HCT116 (cell line): ENCODE results near the gene RNF180. TPM values are rescaled to one million over a fixed set of nuclear protein-coding genes. Genes with fewer than 3 reads are reported as not detected.

Experiments used
- ATAC-seq: fragments of 200-7000 bp; cut with Tn5 transposase; 2 replicates; pipeline ENCODE4 v1.9.1; 2020; ENCODE audit warnings: mild to moderate bottlenecking, moderate library complexity
- BruUV-seq: library from RNA; stranded (reverse); fragments of 400-500 nt; replicated peaks from 2 replicates; lab custom pipeline; 2021; lab: Mats Ljungman, UMichigan
- CTCF ChIA-PET: fragments of 300-600 bp; sonication (Branson Sonifier 250); formaldehyde crosslinking; loops from one replicate; lab custom pipeline; 2021; ENCODE audit warnings: antibody characterized with exemption; lab: Charles Lee
- POLR2A ChIA-PET: fragments of 300-600, 350-600 bp; sonication (Branson Sonifier 250); formaldehyde crosslinking; loops from one replicate; lab custom pipeline; 2021; ENCODE audit warnings: antibody characterized with exemption; lab: Charles Lee
- RAD21 ChIA-PET, 2 experiments: fragments of 300-600 bp; sonication (Branson Sonifier 250); formaldehyde crosslinking; loops; one replicate each; lab custom pipeline; 2023; ENCODE audit warnings: low total read pairs in 2 of 2; ENCODE audit not compliant: uncharacterized antibody in 2 of 2, unreplicated experiment in 2 of 2, low non-redundant PET in 1 of 2; lab: Charles Lee
- DNase-seq: peaks from one replicate; pipeline ENCODE4 v3.0.0-alpha.2; 2010; ENCODE audit warnings: low read depth, low spot score
- H2AFZ ChIP-seq: fragments of 200-600 bp; shearing (Covaris generic), sonication (generic); 2 replicates; pipeline ENCODE4 v1.6.1; 2017; ENCODE audit warnings: low read depth, mixed run types, mixed read lengths, antibody characterized with exemption, low read length; ENCODE audit not compliant: poor library complexity, severe bottlenecking
- H3K27ac ChIP-seq: 2 replicates; pipeline ENCODE4 v1.5.1; 2012; ENCODE audit warnings: low read depth, low read length
- H3K27me3 ChIP-seq: fragments of 200-600 bp; sonication (generic); 2 replicates; pipeline ENCODE4 v1.6.1; 2016; ENCODE audit warnings: mixed run types, low read length, mixed read lengths; ENCODE audit not compliant: insufficient read depth
- H3K36me3 ChIP-seq, 2 experiments: fragments of 200-500 bp in 1 of 2; fragments of 200-600 bp in 1 of 2; sonication (Bioruptor generic) in 1 of 2; sonication (generic) in 1 of 2; 2 replicates each; pipeline versions ENCODE4 v1.5.1 to v1.6.1; 2014 to 2016; ENCODE audit warnings: low read length in 2 of 2, inconsistent platforms in 1 of 2, mixed read lengths in 1 of 2, mixed run types in 1 of 2; ENCODE audit not compliant: insufficient read depth in 2 of 2, control insufficient read depth in 1 of 2
- H3K4me1 ChIP-seq, 2 experiments: fragments of 200-600 bp in 1 of 2; sonication (generic) in 1 of 2; 2 replicates each; pipeline versions ENCODE4 v1.5.1 to v1.6.1; 2012 to 2017; ENCODE audit warnings: low read length in 2 of 2, inconsistent platforms in 1 of 2, mild to moderate bottlenecking in 1 of 2, mixed read lengths in 1 of 2, mixed run types in 1 of 2, moderate library complexity in 1 of 2; ENCODE audit not compliant: insufficient read depth in 2 of 2, control insufficient read depth in 1 of 2
- H3K4me2 ChIP-seq: fragments of 200-600 bp; sonication (generic); 2 replicates; pipeline ENCODE4 v1.6.1; 2017; ENCODE audit warnings: mixed run types, low read length, mixed read lengths
- H3K4me3 ChIP-seq, 2 experiments: fragments of 200-600 bp in 1 of 2; sonication (generic) in 1 of 2; replicated peaks in 1 of 2; 2 replicates each; pipeline ENCODE4 v1.5.1; 2011 to 2016; ENCODE audit warnings: low read length in 2 of 2, control low read depth in 1 of 2, low read depth in 1 of 2, mild to moderate bottlenecking in 1 of 2, mixed read lengths in 1 of 2, mixed run types in 1 of 2
- H3K79me2 ChIP-seq: fragments of 200-600 bp; sonication (generic); 2 replicates; pipeline ENCODE4 v1.6.1; 2017; ENCODE audit warnings: mild to moderate bottlenecking, mixed run types, low read length, moderate library complexity, mixed read lengths; ENCODE audit not compliant: insufficient read depth
- H3K9ac ChIP-seq: fragments of 200-600 bp; sonication (generic); 2 replicates; pipeline ENCODE4 v1.6.1; 2016; ENCODE audit warnings: low read length, mixed read lengths
- H3K9me2 ChIP-seq: fragments of 200-600 bp; sonication (generic), shearing (Covaris generic); 2 replicates; pipeline ENCODE4 v1.6.1; 2017; ENCODE audit warnings: mixed run types, mild to moderate bottlenecking, moderate library complexity; ENCODE audit not compliant: insufficient read depth
- H3K9me3 ChIP-seq, 2 experiments: fragments of 200-500 bp in 1 of 2; fragments of 200-600 bp in 1 of 2; sonication (Bioruptor generic) in 1 of 2; sonication (generic) in 1 of 2; 2 replicates each; pipeline ENCODE4 v1.6.1; 2014 to 2017; ENCODE audit warnings: low read length in 2 of 2, mixed read lengths in 2 of 2, inconsistent platforms in 1 of 2, low read depth in 1 of 2, mild to moderate bottlenecking in 1 of 2, mixed run types in 1 of 2, moderate library complexity in 1 of 2; ENCODE audit not compliant: control insufficient read depth in 1 of 2, insufficient read depth in 1 of 2
- H4K20me1 ChIP-seq: fragments of 200-600 bp; sonication (generic), shearing (Covaris generic); 2 replicates; pipeline ENCODE4 v1.6.1; 2017; ENCODE audit warnings: mixed run types, mild to moderate bottlenecking, moderate library complexity; ENCODE audit not compliant: insufficient read depth
- ATF3 ChIP-seq: IDR thresholded peaks from 2 replicates; pipeline ENCODE4 v1.6.1; 2012
- CTCF ChIP-seq, 3 experiments: fragments of 200-600 bp in 1 of 3; sonication (generic) in 1 of 3; IDR thresholded peaks in 2 of 3; conservative IDR thresholded peaks in 1 of 3; 2 replicates each; pipeline ENCODE4 v1.5.1; 2012 to 2017; ENCODE audit warnings: low read depth in 2 of 3, low read length in 2 of 3, antibody characterized with exemption in 1 of 3, borderline replicate concordance in 1 of 3, control low read depth in 1 of 3, mild to moderate bottlenecking in 1 of 3, mixed read lengths in 1 of 3, mixed run types in 1 of 3, moderate library complexity in 1 of 3; ENCODE audit not compliant: insufficient read depth in 1 of 3
- EGR1 ChIP-seq: IDR thresholded peaks from 2 replicates; pipeline ENCODE4 v1.6.1; 2012; ENCODE audit warnings: low read depth
- ELF1 ChIP-seq: IDR thresholded peaks from 2 replicates; pipeline ENCODE4 v1.6.1; 2012; ENCODE audit warnings: low read depth, borderline replicate concordance
- EZH2 ChIP-seq: fragments of 200-600 bp; sonication (generic); IDR thresholded peaks from 2 replicates; pipeline ENCODE4 v1.6.1; 2017; ENCODE audit warnings: antibody characterized with exemption, mixed run types
- EZH2phosphoT487 ChIP-seq: fragments of 200-600 bp; IDR thresholded peaks from 2 replicates; pipeline ENCODE4 v1.6.1; 2018; ENCODE audit warnings: antibody characterized with exemption, borderline replicate concordance
- FOSL1 ChIP-seq: IDR thresholded peaks from 2 replicates; pipeline ENCODE4 v1.6.1; 2012; ENCODE audit warnings: low read depth
- JUND ChIP-seq: IDR thresholded peaks from 2 replicates; pipeline ENCODE4 v1.6.1; 2012
- POLR2A ChIP-seq: IDR thresholded peaks from 2 replicates; pipeline ENCODE4 v1.7.0; 2011; ENCODE audit warnings: borderline replicate concordance; ENCODE audit not compliant: insufficient read depth, insufficient read length; ENCODE audit errors: extremely low read depth
- POLR2AphosphoS5 ChIP-seq: IDR thresholded peaks from 2 replicates; pipeline ENCODE4 v1.6.1; 2011; ENCODE audit warnings: mild to moderate bottlenecking, low read depth, low read length, moderate library complexity
- RAD21 ChIP-seq: IDR thresholded peaks from 2 replicates; pipeline ENCODE4 v1.6.1; 2012; ENCODE audit warnings: low read depth, mild to moderate bottlenecking
- SIN3A ChIP-seq: IDR thresholded peaks from 2 replicates; pipeline ENCODE4 v1.6.1; 2012; ENCODE audit warnings: low read depth
- SP1 ChIP-seq: IDR thresholded peaks from 2 replicates; pipeline ENCODE4 v1.6.1; 2012; ENCODE audit warnings: low read depth
- SRF ChIP-seq: IDR thresholded peaks from 2 replicates; pipeline ENCODE4 v1.6.1; 2012; ENCODE audit warnings: low read depth
- TCF7L2 ChIP-seq: IDR thresholded peaks from 2 replicates; pipeline ENCODE4 v1.7.0; 2011; ENCODE audit warnings: borderline replicate concordance, inconsistent platforms; ENCODE audit not compliant: insufficient read depth, insufficient read length; ENCODE audit errors: extremely low read depth
- YY1 ChIP-seq: IDR thresholded peaks from 2 replicates; pipeline ENCODE4 v1.6.1; 2011; ENCODE audit warnings: low read length, low read depth, moderate library complexity, mild to moderate bottlenecking; ENCODE audit not compliant: insufficient replicate concordance; ENCODE audit errors: extremely low read depth
- ZBTB33 ChIP-seq: IDR thresholded peaks from 2 replicates; pipeline ENCODE4 v1.6.1; 2011; ENCODE audit warnings: mild to moderate bottlenecking, low read length, moderate library complexity; ENCODE audit not compliant: insufficient replicate concordance; ENCODE audit errors: extremely low read depth
- intact Hi-C: fragments of 100-400 bp; cut with micrococcal nuclease; formaldehyde crosslinking; loops from 2 replicates; pipeline ENCODE4 v1.10.0; 2022
- total RNA-seq: library from RNA; stranded (reverse); gene quantifications from one replicate; pipeline ENCODE4 v1.2.1, GENCODE V29; 2021; ENCODE audit not compliant: unreplicated experiment
- TF ChIP-seq, protein P1 (sequence below): IDR thresholded peaks from 2 replicates; pipeline ENCODE4 v1.6.1; 2012; ENCODE audit warnings: low read depth
- TF ChIP-seq, protein P2 (sequence below): IDR thresholded peaks from 2 replicates; pipeline ENCODE4 v1.6.1; 2012

Gene RNF180
- total RNA-seq, 1 experiment from 2014 or later = not detected

- POLR2A ChIA-PET = no interaction called here
Measured at GRCh38 chr5:64183956-64184355, 18.3 kb downstream of the RNF180 start.

More at GRCh38 chr5:64183956-64184355, 18.3 kb downstream of the RNF180 start:
- CTCF ChIA-PET = no interaction called here
- no peak overlapping the region for H3K4me2 ChIP-seq
- no peaks in the 10 kb centered on the region for H3K9me2 ChIP-seq
- DNase-seq (no peak), ATAC-seq (no peak)
- H3K36me3 ChIP-seq = no peaks in the 10 kb centered on the region
- intact Hi-C loops = no loop called here
- H4K20me1 ChIP-seq = no peaks in the 10 kb centered on the region
- H2AFZ ChIP-seq = no peak overlapping the region
- H3K9me3 ChIP-seq = no peaks in the 10 kb centered on the region
- RAD21 ChIA-PET = no interaction called here
- TF ChIP-seq ATF3 = no peak
- TF ChIP-seq FOSL1 = no peak
- TF ChIP-seq CTCF (IDR thresholded peaks at IDR 0.05 in 2 of 3, conservative IDR thresholded peaks at IDR 0.05 in 1 of 3; ENCODE audit: borderline replicate concordance in 1 of 3, insufficient read depth in 1 of 3, low read depth in 2 of 3, low read length in 2 of 3) = no peak
- TF ChIP-seq YY1 = no peak
- no peak for TF ChIP-seq EZH2phosphoT487
- TF ChIP-seq EZH2 = no peak
- TF ChIP-seq TCF7L2 = no peak
- no peak for TF ChIP-seq JUND
- no peak for TF ChIP-seq SRF
- TF ChIP-seq POLR2A = no peak
- TF ChIP-seq RAD21 = no peak
- no peak for TF ChIP-seq ELF1
- no peak for TF ChIP-seq SP1
- TF ChIP-seq, protein P1, sequence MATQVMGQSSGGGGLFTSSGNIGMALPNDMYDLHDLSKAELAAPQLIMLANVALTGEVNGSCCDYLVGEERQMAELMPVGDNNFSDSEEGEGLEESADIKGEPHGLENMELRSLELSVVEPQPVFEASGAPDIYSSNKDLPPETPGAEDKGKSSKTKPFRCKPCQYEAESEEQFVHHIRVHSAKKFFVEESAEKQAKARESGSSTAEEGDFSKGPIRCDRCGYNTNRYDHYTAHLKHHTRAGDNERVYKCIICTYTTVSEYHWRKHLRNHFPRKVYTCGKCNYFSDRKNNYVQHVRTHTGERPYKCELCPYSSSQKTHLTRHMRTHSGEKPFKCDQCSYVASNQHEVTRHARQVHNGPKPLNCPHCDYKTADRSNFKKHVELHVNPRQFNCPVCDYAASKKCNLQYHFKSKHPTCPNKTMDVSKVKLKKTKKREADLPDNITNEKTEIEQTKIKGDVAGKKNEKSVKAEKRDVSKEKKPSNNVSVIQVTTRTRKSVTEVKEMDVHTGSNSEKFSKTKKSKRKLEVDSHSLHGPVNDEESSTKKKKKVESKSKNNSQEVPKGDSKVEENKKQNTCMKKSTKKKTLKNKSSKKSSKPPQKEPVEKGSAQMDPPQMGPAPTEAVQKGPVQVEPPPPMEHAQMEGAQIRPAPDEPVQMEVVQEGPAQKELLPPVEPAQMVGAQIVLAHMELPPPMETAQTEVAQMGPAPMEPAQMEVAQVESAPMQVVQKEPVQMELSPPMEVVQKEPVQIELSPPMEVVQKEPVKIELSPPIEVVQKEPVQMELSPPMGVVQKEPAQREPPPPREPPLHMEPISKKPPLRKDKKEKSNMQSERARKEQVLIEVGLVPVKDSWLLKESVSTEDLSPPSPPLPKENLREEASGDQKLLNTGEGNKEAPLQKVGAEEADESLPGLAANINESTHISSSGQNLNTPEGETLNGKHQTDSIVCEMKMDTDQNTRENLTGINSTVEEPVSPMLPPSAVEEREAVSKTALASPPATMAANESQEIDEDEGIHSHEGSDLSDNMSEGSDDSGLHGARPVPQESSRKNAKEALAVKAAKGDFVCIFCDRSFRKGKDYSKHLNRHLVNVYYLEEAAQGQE = no peak
- TF ChIP-seq ZBTB33 = no peak
- TF ChIP-seq, protein P2, sequence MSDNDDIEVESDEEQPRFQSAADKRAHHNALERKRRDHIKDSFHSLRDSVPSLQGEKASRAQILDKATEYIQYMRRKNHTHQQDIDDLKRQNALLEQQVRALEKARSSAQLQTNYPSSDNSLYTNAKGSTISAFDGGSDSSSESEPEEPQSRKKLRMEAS = no peak
- no peak for TF ChIP-seq SIN3A
- no peak for TF ChIP-seq EGR1
- TF ChIP-seq POLR2AphosphoS5 = no peak
- TF ChIP-seq, all 23 proteins: peak for 0
- H3K4me1 ChIP-seq = no peaks in the 10 kb centered on the region
- H3K4me3 ChIP-seq = no peak overlapping the region
- no peaks in the 10 kb centered on the region for H3K79me2 ChIP-seq
- BruUV-seq = no TSS peak
- H3K27ac ChIP-seq = no peak overlapping the region
- no peak overlapping the region for H3K9ac ChIP-seq
- no peaks in the 10 kb centered on the region for H3K27me3 ChIP-seq
